Activated CD8-positive, alpha-beta memory T cell treated with anti-CD3 and anti-CD28 coated beads for 48 hours (primary cell): ENCODE measurements around the gene EIF2S1.
"Not testable (repeated sequence)": the region's sequence is repeated elsewhere in the genome, so short reads cannot be mapped to it uniquely, and the experiment has no call there.

Source experiments
- DNase-seq, 3 experiments: peaks; one replicate each; pipeline ENCODE4 v3.0.0-alpha.2; 2020; ENCODE audit warnings: low read depth in 2 of 3, low spot score in 2 of 3

Gene EIF2S1

GRCh38 chr14:67359775-67360469 lies at the start of gene EIF2S1, which contains the start of gene ATP6V1D:
Gene EIF2S1, plus strand, starts transcription at chr14:67360328. Its CDS starts 4,440 bp downstream, at chr14:67364768.
Gene ATP6V1D, minus strand, starts transcription at chr14:67359804. Its CDS starts 106 bp downstream, at chr14:67359698.
- DNase-seq, result peak; percentile 91 to 98 (median 97)

- no peak for DNase-seq
These were observed 48.3 kb upstream of the EIF2S1 start for GRCh38 chr14:67311868-67312267.

- DNase-seq, result no peak
These were observed 47.0 kb upstream of the EIF2S1 start for GRCh38 chr14:67313153-67313552.

GRCh38 chr14:67317822-67318221 lies 42.3 kb upstream of the EIF2S1 start:
- no peak for DNase-seq

- DNase-seq, result no peak
These were observed 41.0 kb upstream of the EIF2S1 start for GRCh38 chr14:67319142-67319541.

GRCh38 chr14:67329666-67330065 lies 30.5 kb upstream of the EIF2S1 start:
- DNase-seq, result not testable (repeated sequence)

- DNase-seq, result no peak
These were observed 28.6 kb upstream of the EIF2S1 start for GRCh38 chr14:67331368-67332125.

GRCh38 chr14:67332468-67332867 lies 27.7 kb upstream of the EIF2S1 start:
- no peak for DNase-seq

GRCh38 chr14:67335781-67336180 lies 24.3 kb upstream of the EIF2S1 start:
- no peak for DNase-seq

GRCh38 chr14:67341231-67341630 lies 18.9 kb upstream of the EIF2S1 start:
- not testable (repeated sequence) for DNase-seq

GRCh38 chr14:67343601-67344230 lies 16.4 kb upstream of the EIF2S1 start:
- DNase-seq, result no peak

GRCh38 chr14:67345583-67345982 lies 14.5 kb upstream of the EIF2S1 start:
- DNase-seq, result no peak

GRCh38 chr14:67352055-67352454 lies 8.1 kb upstream of the EIF2S1 start:
- DNase-seq, result no peak

GRCh38 chr14:67357186-67357968 lies 2.8 kb upstream of the EIF2S1 start:
- no peak for DNase-seq

- no peak for DNase-seq
These were observed 2.2 kb upstream of the EIF2S1 start for GRCh38 chr14:67357969-67358354.

GRCh38 chr14:67358924-67359774 lies 979 bp upstream of the EIF2S1 start:
- no peak for DNase-seq

- peak in 2 of 3 experiments; percentile 6 to 59 for DNase-seq
These were observed 510 bp downstream of the EIF2S1 start for GRCh38 chr14:67360470-67361206.

- no peak for DNase-seq
These were observed 5.3 kb downstream of the EIF2S1 start for GRCh38 chr14:67365476-67365875.

- no peak for DNase-seq
These were observed 10.7 kb downstream of the EIF2S1 start for GRCh38 chr14:67370830-67371229.
